ENCODE data around the gene PSD2.

PSD2 gene

DNA sequence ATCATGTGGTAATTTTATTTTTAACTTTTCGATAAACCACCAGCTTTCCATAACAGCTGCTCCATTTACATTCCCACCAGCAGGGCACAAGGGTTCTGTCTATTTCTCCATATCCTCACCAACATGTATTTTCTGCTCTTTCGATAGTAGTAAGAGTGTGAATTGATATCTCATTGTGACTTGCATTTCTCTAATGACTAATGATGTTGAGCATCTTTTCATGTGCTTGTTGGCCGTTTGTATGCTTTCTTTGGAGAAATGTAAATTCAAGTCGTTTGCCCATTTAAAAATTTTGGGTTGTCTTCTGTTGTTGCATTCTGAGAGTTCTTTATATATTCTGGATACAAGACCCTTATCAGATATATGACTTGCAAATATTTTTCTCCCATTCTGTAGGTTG lies 45.9 kb downstream of the PSD2 start:
- TF ChIP-seq, protein P1, sequence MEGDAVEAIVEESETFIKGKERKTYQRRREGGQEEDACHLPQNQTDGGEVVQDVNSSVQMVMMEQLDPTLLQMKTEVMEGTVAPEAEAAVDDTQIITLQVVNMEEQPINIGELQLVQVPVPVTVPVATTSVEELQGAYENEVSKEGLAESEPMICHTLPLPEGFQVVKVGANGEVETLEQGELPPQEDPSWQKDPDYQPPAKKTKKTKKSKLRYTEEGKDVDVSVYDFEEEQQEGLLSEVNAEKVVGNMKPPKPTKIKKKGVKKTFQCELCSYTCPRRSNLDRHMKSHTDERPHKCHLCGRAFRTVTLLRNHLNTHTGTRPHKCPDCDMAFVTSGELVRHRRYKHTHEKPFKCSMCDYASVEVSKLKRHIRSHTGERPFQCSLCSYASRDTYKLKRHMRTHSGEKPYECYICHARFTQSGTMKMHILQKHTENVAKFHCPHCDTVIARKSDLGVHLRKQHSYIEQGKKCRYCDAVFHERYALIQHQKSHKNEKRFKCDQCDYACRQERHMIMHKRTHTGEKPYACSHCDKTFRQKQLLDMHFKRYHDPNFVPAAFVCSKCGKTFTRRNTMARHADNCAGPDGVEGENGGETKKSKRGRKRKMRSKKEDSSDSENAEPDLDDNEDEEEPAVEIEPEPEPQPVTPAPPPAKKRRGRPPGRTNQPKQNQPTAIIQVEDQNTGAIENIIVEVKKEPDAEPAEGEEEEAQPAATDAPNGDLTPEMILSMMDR (IDR thresholded peaks at IDR 0.05; ENCODE audit: insufficient read depth, low read length): no peak
- TF ChIP-seq SPI1 (IDR thresholded peaks at IDR 0.05; ENCODE audit: borderline replicate concordance, low read depth): no peak
- TF ChIP-seq, protein P2, sequence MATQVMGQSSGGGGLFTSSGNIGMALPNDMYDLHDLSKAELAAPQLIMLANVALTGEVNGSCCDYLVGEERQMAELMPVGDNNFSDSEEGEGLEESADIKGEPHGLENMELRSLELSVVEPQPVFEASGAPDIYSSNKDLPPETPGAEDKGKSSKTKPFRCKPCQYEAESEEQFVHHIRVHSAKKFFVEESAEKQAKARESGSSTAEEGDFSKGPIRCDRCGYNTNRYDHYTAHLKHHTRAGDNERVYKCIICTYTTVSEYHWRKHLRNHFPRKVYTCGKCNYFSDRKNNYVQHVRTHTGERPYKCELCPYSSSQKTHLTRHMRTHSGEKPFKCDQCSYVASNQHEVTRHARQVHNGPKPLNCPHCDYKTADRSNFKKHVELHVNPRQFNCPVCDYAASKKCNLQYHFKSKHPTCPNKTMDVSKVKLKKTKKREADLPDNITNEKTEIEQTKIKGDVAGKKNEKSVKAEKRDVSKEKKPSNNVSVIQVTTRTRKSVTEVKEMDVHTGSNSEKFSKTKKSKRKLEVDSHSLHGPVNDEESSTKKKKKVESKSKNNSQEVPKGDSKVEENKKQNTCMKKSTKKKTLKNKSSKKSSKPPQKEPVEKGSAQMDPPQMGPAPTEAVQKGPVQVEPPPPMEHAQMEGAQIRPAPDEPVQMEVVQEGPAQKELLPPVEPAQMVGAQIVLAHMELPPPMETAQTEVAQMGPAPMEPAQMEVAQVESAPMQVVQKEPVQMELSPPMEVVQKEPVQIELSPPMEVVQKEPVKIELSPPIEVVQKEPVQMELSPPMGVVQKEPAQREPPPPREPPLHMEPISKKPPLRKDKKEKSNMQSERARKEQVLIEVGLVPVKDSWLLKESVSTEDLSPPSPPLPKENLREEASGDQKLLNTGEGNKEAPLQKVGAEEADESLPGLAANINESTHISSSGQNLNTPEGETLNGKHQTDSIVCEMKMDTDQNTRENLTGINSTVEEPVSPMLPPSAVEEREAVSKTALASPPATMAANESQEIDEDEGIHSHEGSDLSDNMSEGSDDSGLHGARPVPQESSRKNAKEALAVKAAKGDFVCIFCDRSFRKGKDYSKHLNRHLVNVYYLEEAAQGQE (IDR thresholded peaks at IDR 0.05; ENCODE audit: insufficient replicate concordance, low read depth): no peak
- TF ChIP-seq POLR2AphosphoS5 (IDR thresholded peaks at IDR 0.05; ENCODE audit: low read depth): no peak
- Histone ChIP-seq H3K4me3 (replicated peaks; ENCODE audit: insufficient read depth, low read length) (no peak overlapping the region), H3K27me3 (ENCODE audit: insufficient read depth, poor library complexity, severe bottlenecking) (no peaks in the 10 kb centered on the region), H3K27ac (replicated peaks) (no peak overlapping the region)
- DNase-seq (ENCODE audit: low read depth in 1 of 2, low spot score in 1 of 2): no peak

DNA sequence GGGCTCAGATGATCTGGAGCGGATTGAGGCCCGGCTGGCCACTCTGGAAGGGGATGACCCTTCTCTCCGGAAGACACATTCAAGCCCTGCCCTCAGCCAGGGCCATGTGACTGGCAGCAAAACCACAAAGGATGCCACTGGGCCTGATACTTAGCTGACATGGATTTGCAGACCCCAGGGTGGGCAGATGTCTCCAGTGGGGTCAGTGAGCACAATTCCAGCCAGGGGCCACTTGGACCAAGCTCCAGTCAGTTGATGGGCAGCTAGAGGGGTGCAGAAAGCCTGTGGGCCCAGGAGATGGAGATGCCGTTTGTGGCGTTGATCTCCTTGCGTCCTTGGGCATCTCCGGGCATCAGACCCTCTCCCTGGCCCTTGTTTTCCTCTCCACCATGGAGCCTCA lies 46.7 kb downstream of the PSD2 start:
- DNase-seq (ENCODE audit: low read depth in 1 of 2, low spot score in 1 of 2): no peak
- no peak overlapping the region for H3K4me3 ChIP-seq (replicated peaks; ENCODE audit: insufficient read depth, low read length)
- TF ChIP-seq, protein P1 (IDR thresholded peaks at IDR 0.05; ENCODE audit: insufficient read depth, low read length): no peak
- TF ChIP-seq GABPA (IDR thresholded peaks at IDR 0.05; ENCODE audit: low read depth) (no peak), POLR2AphosphoS5 (IDR thresholded peaks at IDR 0.05; ENCODE audit: low read depth) (no peak), SPI1 (IDR thresholded peaks at IDR 0.05; ENCODE audit: borderline replicate concordance, low read depth) (no peak)
- TF ChIP-seq, protein P2 (IDR thresholded peaks at IDR 0.05; ENCODE audit: insufficient replicate concordance, low read depth): no peak
- H3K27ac ChIP-seq (replicated peaks): no peak overlapping the region
- H3K27me3 ChIP-seq (ENCODE audit: insufficient read depth, poor library complexity, severe bottlenecking): peaks cover 4% of the 10 kb centered on the region

DNA sequence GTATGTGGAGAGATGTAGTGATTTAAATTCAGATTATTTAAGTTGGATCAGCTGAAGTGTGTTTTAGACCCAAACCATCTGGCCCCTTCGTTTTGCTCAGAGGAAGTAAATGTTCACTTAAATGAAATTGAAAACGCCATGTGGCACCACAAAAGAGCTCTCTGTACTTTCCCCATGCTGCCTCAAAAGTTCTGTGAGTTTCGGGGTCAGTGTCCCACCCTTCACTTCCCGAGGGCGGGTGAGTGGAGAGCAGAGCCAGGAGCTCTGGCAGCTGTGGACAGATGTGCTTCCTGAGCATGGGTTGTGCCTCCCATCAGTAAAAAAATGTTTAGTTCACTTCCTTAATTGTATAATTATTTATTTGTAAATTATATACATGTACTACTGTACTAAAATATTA lies 48.4 kb downstream of the PSD2 start:
- no peak overlapping the region for H3K27ac ChIP-seq (replicated peaks)
- no peak overlapping the region for H3K4me3 ChIP-seq (replicated peaks; ENCODE audit: insufficient read depth, low read length)
- TF ChIP-seq, protein P1 (IDR thresholded peaks at IDR 0.05; ENCODE audit: insufficient read depth, low read length): no peak
- TF ChIP-seq, protein P2 (IDR thresholded peaks at IDR 0.05; ENCODE audit: insufficient replicate concordance, low read depth): no peak
- TF ChIP-seq POLR2AphosphoS5 (IDR thresholded peaks at IDR 0.05; ENCODE audit: low read depth): no peak
- no peak for TF ChIP-seq SPI1 (IDR thresholded peaks at IDR 0.05; ENCODE audit: borderline replicate concordance, low read depth)
- TF ChIP-seq GABPA (IDR thresholded peaks at IDR 0.05; ENCODE audit: low read depth): no peak
- H3K27me3 ChIP-seq (ENCODE audit: insufficient read depth, poor library complexity, severe bottlenecking): peaks cover 4% of the 10 kb centered on the region
- no peak for DNase-seq (ENCODE audit: low read depth in 1 of 2, low spot score in 1 of 2)

Measured in HL-60 (cell line).